NCI-H1436 treated with DMSO at 0.1 percent for 48 hours (cell line): ENCODE data around the gene CAMK2D.

ENCODE experiments used
- DNase-seq: peaks from one replicate; lab custom pipeline; 2025; lab: John Stamatoyannopoulos, UW

Gene CAMK2D

GRCh38 chr4:113437129-113437528 lies 324.4 kb downstream of the CAMK2D start:
- DNase-seq: no peak

- DNase-seq: peak; percentile 22
Measured at GRCh38 chr4:113436360-113436759, 325.2 kb downstream of the CAMK2D start.

- peak; percentile 91 for DNase-seq
Measured at GRCh38 chr4:113435893-113436292, 325.6 kb downstream of the CAMK2D start.

- DNase-seq: no peak
Measured at GRCh38 chr4:113434247-113434587, 327.3 kb downstream of the CAMK2D start.

GRCh38 chr4:113433536-113434246 lies 327.8 kb downstream of the CAMK2D start:
- no peak for DNase-seq

GRCh38 chr4:113433116-113433515 lies 328.4 kb downstream of the CAMK2D start:
- no peak for DNase-seq

GRCh38 chr4:113423631-113424030 lies 337.9 kb downstream of the CAMK2D start:
- DNase-seq: no peak

- DNase-seq: no peak
Measured at GRCh38 chr4:113420938-113421337, 340.6 kb downstream of the CAMK2D start.

GRCh38 chr4:113419631-113420030 lies 341.9 kb downstream of the CAMK2D start:
- DNase-seq: no peak

- DNase-seq: peak; percentile 18
Measured at GRCh38 chr4:113411496-113411938, 350.0 kb downstream of the CAMK2D start.

GRCh38 chr4:113410686-113411085 lies 350.9 kb downstream of the CAMK2D start:
- no peak for DNase-seq

GRCh38 chr4:113409181-113409580 lies 352.4 kb downstream of the CAMK2D start:
- no peak for DNase-seq

GRCh38 chr4:113407409-113407808 lies 354.1 kb downstream of the CAMK2D start:
- DNase-seq: peak; percentile 35

- peak; percentile 37 for DNase-seq
Measured at GRCh38 chr4:113406723-113407016, 354.9 kb downstream of the CAMK2D start.

- DNase-seq: no peak
Measured at GRCh38 chr4:113405874-113406722, 355.4 kb downstream of the CAMK2D start.

- DNase-seq: no peak
Measured at GRCh38 chr4:113404841-113405240, 356.7 kb downstream of the CAMK2D start.

GRCh38 chr4:113404167-113404571 lies 357.4 kb downstream of the CAMK2D start:
- DNase-seq: no peak
